SU-DHL-6 (cell line): ENCODE measurements around the gene RRAS2.

Experiments used
- EZH2phosphoT487 ChIP-seq: fragments of 200-600 bp; sonication (generic), shearing (Covaris generic); conservative IDR thresholded peaks from 2 replicates; pipeline ENCODE4 v1.6.1; 2018; ENCODE audit warnings: mild to moderate bottlenecking, antibody characterized with exemption, low read length, moderate library complexity, mixed read lengths
- TF ChIP-seq, protein P1 (sequence below): fragments of 200-600 bp; sonication (generic); IDR thresholded peaks from one replicate; pipeline ENCODE4 v1.5.1; 2017; ENCODE audit warnings: antibody characterized with exemption, mild to moderate bottlenecking, low read length, moderate library complexity; ENCODE audit not compliant: insufficient read depth, poor library complexity, severe bottlenecking

DNA sequence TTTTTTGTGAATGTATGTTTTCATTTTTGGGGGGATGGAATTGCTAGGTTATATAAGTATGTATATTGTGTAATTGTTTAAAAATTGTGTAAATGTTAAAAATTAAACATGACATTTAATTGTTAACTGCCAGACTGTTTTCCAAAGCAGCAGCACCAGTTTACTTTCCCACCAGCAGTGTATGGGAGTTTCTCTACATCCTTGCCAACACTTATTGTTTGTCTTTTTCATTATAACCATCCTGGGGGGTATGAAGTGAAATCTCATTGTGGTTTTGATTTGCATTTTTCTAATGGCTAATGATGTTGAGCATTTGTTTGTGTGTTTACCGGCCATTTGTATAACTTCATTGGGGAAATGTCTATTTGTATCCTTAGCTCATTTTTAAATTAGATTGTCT, 31.7 kb upstream of the RRAS2 start:
- TF ChIP-seq, protein P1, sequence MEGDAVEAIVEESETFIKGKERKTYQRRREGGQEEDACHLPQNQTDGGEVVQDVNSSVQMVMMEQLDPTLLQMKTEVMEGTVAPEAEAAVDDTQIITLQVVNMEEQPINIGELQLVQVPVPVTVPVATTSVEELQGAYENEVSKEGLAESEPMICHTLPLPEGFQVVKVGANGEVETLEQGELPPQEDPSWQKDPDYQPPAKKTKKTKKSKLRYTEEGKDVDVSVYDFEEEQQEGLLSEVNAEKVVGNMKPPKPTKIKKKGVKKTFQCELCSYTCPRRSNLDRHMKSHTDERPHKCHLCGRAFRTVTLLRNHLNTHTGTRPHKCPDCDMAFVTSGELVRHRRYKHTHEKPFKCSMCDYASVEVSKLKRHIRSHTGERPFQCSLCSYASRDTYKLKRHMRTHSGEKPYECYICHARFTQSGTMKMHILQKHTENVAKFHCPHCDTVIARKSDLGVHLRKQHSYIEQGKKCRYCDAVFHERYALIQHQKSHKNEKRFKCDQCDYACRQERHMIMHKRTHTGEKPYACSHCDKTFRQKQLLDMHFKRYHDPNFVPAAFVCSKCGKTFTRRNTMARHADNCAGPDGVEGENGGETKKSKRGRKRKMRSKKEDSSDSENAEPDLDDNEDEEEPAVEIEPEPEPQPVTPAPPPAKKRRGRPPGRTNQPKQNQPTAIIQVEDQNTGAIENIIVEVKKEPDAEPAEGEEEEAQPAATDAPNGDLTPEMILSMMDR, result no peak
- no peak for TF ChIP-seq EZH2phosphoT487
